Spleen (tissue), 7 donors: ENCODE data around the gene VRK3.

Source experiments
- POLR2A ChIP-seq, 3 donors: fragments of 450-650 bp; IDR thresholded peaks; one replicate each; pipeline ENCODE4 v1.5.1; 2017; ENCODE audit warnings: antibody characterized with exemption in 3 of 3, mild to moderate bottlenecking in 1 of 3
- POLR2AphosphoS5 ChIP-seq, 3 donors: sonication (generic); formaldehyde crosslinking; IDR thresholded peaks; one replicate each; pipeline ENCODE4 v1.5.1; 2017; ENCODE audit warnings: antibody characterized with exemption in 3 of 3
- TF ChIP-seq, protein P1 (sequence below), 11 experiments: fragments of 200-600 bp in 7 of 11; fragments of 450-650 bp in 4 of 11; sonication (generic) in 4 of 11; IDR thresholded peaks in 8 of 11; conservative IDR thresholded peaks in 3 of 11; 1 replicate in 7 of 11; 2 replicates in 4 of 11; pipeline versions ENCODE4 v1.4.0 to v1.8.0; 2016 to 2021; ENCODE audit warnings: antibody characterized with exemption in 11 of 11, inconsistent platforms in 4 of 11, mild to moderate bottlenecking in 1 of 11
- donor health status: DM: no; HTN: no; CAD: no; lungs with moderate emphysema.
- donor health status: DM: no; HTN: no; CAD: no.
- donor health status: DM: no; HTN: no; CAD: no.

DNA sequence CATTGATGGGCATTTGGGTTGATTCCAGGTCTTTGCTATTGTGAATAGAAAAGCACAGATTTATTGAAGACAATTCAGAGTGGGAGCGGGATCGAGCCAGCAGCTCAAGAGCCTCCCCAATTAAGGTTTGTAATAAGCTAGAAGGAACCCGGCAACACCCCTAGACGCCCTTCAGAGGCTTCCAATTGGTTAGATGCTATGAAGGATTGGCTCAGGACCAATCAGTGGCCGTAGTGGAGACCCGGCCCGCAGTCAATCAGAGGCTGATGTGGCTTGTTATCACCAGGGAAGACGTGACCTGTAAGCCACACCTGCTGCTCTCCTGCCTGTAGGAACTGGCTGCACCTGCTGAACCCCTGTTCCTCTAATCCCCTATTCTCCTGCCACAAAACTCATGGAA, 78.8 kb downstream of the VRK3 start:
- TF ChIP-seq, protein P1, sequence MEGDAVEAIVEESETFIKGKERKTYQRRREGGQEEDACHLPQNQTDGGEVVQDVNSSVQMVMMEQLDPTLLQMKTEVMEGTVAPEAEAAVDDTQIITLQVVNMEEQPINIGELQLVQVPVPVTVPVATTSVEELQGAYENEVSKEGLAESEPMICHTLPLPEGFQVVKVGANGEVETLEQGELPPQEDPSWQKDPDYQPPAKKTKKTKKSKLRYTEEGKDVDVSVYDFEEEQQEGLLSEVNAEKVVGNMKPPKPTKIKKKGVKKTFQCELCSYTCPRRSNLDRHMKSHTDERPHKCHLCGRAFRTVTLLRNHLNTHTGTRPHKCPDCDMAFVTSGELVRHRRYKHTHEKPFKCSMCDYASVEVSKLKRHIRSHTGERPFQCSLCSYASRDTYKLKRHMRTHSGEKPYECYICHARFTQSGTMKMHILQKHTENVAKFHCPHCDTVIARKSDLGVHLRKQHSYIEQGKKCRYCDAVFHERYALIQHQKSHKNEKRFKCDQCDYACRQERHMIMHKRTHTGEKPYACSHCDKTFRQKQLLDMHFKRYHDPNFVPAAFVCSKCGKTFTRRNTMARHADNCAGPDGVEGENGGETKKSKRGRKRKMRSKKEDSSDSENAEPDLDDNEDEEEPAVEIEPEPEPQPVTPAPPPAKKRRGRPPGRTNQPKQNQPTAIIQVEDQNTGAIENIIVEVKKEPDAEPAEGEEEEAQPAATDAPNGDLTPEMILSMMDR (IDR thresholded peaks at IDR 0.05 in 8 of 11, conservative IDR thresholded peaks at IDR 0.05 in 3 of 11), result no peak
- TF ChIP-seq POLR2A (IDR thresholded peaks at IDR 0.05), result no peak
- no peak for TF ChIP-seq POLR2AphosphoS5 (IDR thresholded peaks at IDR 0.05)
